T-cell (primary cell): ENCODE results near the gene KSR2. TPM values are rescaled to one million over a fixed set of nuclear protein-coding genes. Genes with fewer than 3 reads are reported as not detected.

ENCODE experiments used
- total RNA-seq, 35 experiments: library from RNA in 6 of 35; stranded (reverse) in 6 of 35; fragments of 120-200 nt in 1 of 35; gene quantifications; one replicate each; pipeline versions ENCODE4 v1.2.1 to v1.2.4 and lab custom pipeline; 2013 to 2026

KSR2 gene
- total RNA-seq, 5 donors from 2014 or later (not counting 1 experiment from before 2014, with no cell fraction given), result 0.03 to 0.10 (median 0.06) TPM

Other genes with a start within 250 kb of the KSR2 start
- 10 to 100 TPM; 12.4 to 16.3 (median 13.5) TPM for gene RFC5, start 47.7 kb upstream of the KSR2 start, total RNA-seq
- 10 to 100 TPM; 19.6 to 33.7 (median 25.8) TPM for gene WSB2, start 92.2 kb upstream of the KSR2 start, total RNA-seq
- gene VSIG10, start 135.0 kb upstream of the KSR2 start, total RNA-seq, result 1 to 10 TPM; 1.6 to 4.1 (median 3.2) TPM
- 100 to 1,000 TPM in 2 of 5 donors, 10 to 100 TPM in 3; 86.4 to 107 (median 97.3) TPM for gene PEBP1, start 167.1 kb upstream of the KSR2 start, total RNA-seq